Measurements from ENCODE around the gene MTUS2. TPM values are rescaled to one million over a fixed set of nuclear protein-coding genes. Genes with fewer than 3 reads are reported as not detected.

MTUS2 gene
- total and polyA plus RNA-seq, 2 of the 8 experiments (the other 6 are each of a cell fraction or from before 2014, with no cell fraction given) = 0.18 to 0.80 TPM

GRCh38 chr13:28850226-28850625 lies 30.1 kb downstream of the MTUS2 start:
- no peaks in the 10 kb centered on the region for H3K36me3 ChIP-seq (ENCODE audit: control insufficient read depth in 2 of 4, insufficient read depth in 4 of 4, low read length in 3 of 4)
- H3K23me2 ChIP-seq (ENCODE audit: low read depth, low read length) = no peaks in the 10 kb centered on the region; the same call in 1 of the 2 replicates
- FAIRE-seq (no peak), DNase-seq (ENCODE audit: low read depth in 1 of 2, low spot score in 2 of 2) (no peak)
- H3K14ac ChIP-seq (ENCODE audit: insufficient read length) = no peak overlapping the region
- no peaks in the 10 kb centered on the region for H4K20me1 ChIP-seq (replicated peaks in 1 of 2; ENCODE audit: control insufficient read depth in 1 of 2, insufficient read depth in 2 of 2, low read length in 2 of 2)
- H3K9ac ChIP-seq (replicated peaks in 1 of 4; ENCODE audit: extremely low read depth in 1 of 4, low read depth in 3 of 4, low read length in 3 of 4) = no peak overlapping the region
- TF ChIP-seq CEBPB (IDR thresholded peaks at IDR 0.05; ENCODE audit: low read depth, low read length) = no peak
- no peak for TF ChIP-seq SP1 (IDR thresholded peaks at IDR 0.05; ENCODE audit: low read depth, low read length)
- TF ChIP-seq CBX5 (IDR thresholded peaks at IDR 0.05; ENCODE audit: low read depth, low read length) = no peak
- TF ChIP-seq KDM4A (IDR thresholded peaks at IDR 0.05; ENCODE audit: low read depth, low read length, severe bottlenecking) = no peak
- TF ChIP-seq ASH2L (IDR thresholded peaks at IDR 0.05; ENCODE audit: low read length) = no peak
- no peak for TF ChIP-seq FOSL1 (IDR thresholded peaks at IDR 0.05; ENCODE audit: insufficient read depth, low read depth, low read length)
- TF ChIP-seq RNF2 (IDR thresholded peaks at IDR 0.05; ENCODE audit: borderline replicate concordance, low read depth, low read length, missing control alignments, poor library complexity, severe bottlenecking) = no peak
- TF ChIP-seq PHF8 (conservative IDR thresholded peaks at IDR 0.05; ENCODE audit: low read depth, low read length) = no peak
- TF ChIP-seq HDAC2 (IDR thresholded peaks at IDR 0.05; ENCODE audit: borderline replicate concordance in 1 of 2, low read depth in 2 of 2, low read length in 2 of 2) = no peak
- no peak for TF ChIP-seq POLR2AphosphoS5 (IDR thresholded peaks at IDR 0.05; ENCODE audit: low read depth, low read length)
- no peak for TF ChIP-seq MAFK (IDR thresholded peaks at IDR 0.05; ENCODE audit: low read depth, low read length)
- TF ChIP-seq TEAD4 (IDR thresholded peaks at IDR 0.05; ENCODE audit: low read depth, low read length) = no peak
- no peak for TF ChIP-seq JUND (IDR thresholded peaks at IDR 0.05; ENCODE audit: low read length)
- no peak for TF ChIP-seq CHD2 (IDR thresholded peaks at IDR 0.05; ENCODE audit: low read length)
- no peaks in the 10 kb centered on the region for H3K4me1 ChIP-seq (replicated peaks in 1 of 4; ENCODE audit: control insufficient read depth in 3 of 4, insufficient read depth in 4 of 4, low read length in 3 of 4)
- H3K79me2 ChIP-seq (ENCODE audit: control insufficient read depth in 1 of 2, insufficient read depth in 2 of 2, low read length in 2 of 2) = no peaks in the 10 kb centered on the region
- no peak overlapping the region for H2BK15ac ChIP-seq (ENCODE audit: low read length)
- no peak overlapping the region for H3K23ac ChIP-seq (ENCODE audit: insufficient read length)
- H4K8ac ChIP-seq (ENCODE audit: extremely low read depth, insufficient read depth, low read length) = no peak overlapping the region
- no peaks in the 10 kb centered on the region for H3K79me1 ChIP-seq (ENCODE audit: low read depth, low read length)
- H3K56ac ChIP-seq (replicated peaks; ENCODE audit: insufficient read length, low read depth, low read length) = no peak overlapping the region
- POLR2A ChIA-PET (ENCODE audit: partially characterized antibody) = no interaction called here
- WGBS, 2 experiments (ENCODE audit: extremely low coverage in 1 of 2, insufficient coverage in 1 of 2, insufficient read length in 1 of 2, insufficient replicate concordance in 2 of 2, low coverage in 1 of 2, low lambda C conversion rate in 2 of 2, missing lambda C conversion rate in 1 of 2) = 80% methylated on average over 2 of the region's 2 CpGs; no CpG with 5 or more reads in 1 of the 2 experiments
- no peak overlapping the region for H4K91ac ChIP-seq (replicated peaks; ENCODE audit: insufficient read length, low read length)
- no peak overlapping the region for H2BK5ac ChIP-seq (ENCODE audit: low read depth, low read length)
- no peak overlapping the region for H2BK120ac ChIP-seq (replicated peaks; ENCODE audit: low read depth, low read length)
- no peak overlapping the region for H2AFZ ChIP-seq (ENCODE audit: low read length)
- H3K9me3 ChIP-seq (ENCODE audit: insufficient read depth in 2 of 2, low read depth in 1 of 2, low read length in 1 of 2) = no peaks in the 10 kb centered on the region
- H3K27ac ChIP-seq (ENCODE audit: low read depth, low read length) = no peak overlapping the region
- H3K4me3 ChIP-seq (ENCODE audit: extremely low read depth in 1 of 4, insufficient read depth in 2 of 4, low read depth in 3 of 4, low read length in 4 of 4) = no peak overlapping the region
- no peak overlapping the region for H2BK20ac ChIP-seq (ENCODE audit: low read length)
- no peaks in the 10 kb centered on the region for H3K27me3 ChIP-seq (replicated peaks in 1 of 4; ENCODE audit: control insufficient read depth in 3 of 4, extremely low read depth in 1 of 4, insufficient read depth in 3 of 4, low read length in 3 of 4)
- no peak overlapping the region for H2BK12ac ChIP-seq (ENCODE audit: low read depth, low read length)
- no peak overlapping the region for H2AK5ac ChIP-seq (ENCODE audit: low read depth, low read length)
- H3K4ac ChIP-seq (replicated peaks; ENCODE audit: insufficient read length, low read depth, low read length) = no peak overlapping the region
- no peak overlapping the region for H3K4me2 ChIP-seq (ENCODE audit: insufficient read depth in 1 of 2, low read depth in 2 of 2, low read length in 2 of 2)
- no peak overlapping the region for H3K18ac ChIP-seq (ENCODE audit: extremely low read depth, low read length)
- no peak overlapping the region for H4K5ac ChIP-seq (ENCODE audit: insufficient read length, low read depth, low read length)
- CTCF ChIA-PET (ENCODE audit: partially characterized antibody) = no interaction called here
